GM21515 (cell line): ENCODE measurements around the gene MAML1.
"Not testable (repeated sequence)": the region's sequence is repeated elsewhere in the genome, so short reads cannot be mapped to it uniquely, and the experiment has no call there.

Experiments
- ATAC-seq: cut with Tn5 transposase; IDR thresholded peaks from one replicate; pipeline ENCODE4 v1.9.1; 2021; ENCODE audit not compliant: unreplicated experiment

The MAML1 gene

DNA sequence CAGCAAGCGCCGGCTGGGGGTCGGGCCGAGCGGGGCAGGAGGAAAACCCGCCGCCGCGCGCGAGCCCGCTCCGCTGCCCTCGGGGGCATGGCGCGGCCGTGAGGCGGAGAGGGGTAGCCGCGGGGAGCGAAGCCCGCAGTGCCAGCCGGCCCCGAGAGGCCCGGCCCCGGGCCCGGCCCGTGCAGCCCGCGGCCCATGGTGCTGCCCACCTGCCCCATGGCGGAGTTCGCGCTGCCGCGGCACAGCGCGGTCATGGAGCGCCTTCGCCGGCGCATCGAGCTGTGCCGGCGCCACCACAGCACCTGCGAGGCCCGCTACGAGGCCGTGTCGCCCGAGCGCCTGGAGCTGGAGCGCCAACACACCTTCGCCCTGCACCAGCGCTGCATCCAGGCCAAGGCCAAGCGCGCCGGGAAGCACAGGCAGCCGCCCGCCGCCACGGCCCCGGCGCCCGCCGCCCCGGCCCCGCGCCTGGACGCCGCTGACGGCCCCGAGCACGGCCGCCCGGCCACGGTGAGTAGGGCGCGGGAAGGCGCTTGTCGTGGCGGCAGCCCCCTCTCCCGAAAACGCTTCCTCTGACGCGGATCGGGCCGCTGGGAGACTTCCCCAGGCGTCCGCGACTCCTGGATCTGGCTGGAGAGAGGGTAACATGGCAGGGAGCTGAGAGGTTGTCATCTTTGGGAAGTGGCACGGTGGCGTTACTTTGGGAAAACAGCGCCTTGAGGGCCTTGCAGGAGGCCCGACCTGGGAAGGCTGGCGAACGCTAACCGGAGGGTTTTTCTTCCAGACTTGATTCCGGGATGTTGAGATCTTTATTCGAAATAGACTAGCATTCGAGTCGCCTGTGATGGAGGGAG, 523 bp downstream of the MAML1 start:
- ATAC-seq: peak; percentile 24

DNA sequence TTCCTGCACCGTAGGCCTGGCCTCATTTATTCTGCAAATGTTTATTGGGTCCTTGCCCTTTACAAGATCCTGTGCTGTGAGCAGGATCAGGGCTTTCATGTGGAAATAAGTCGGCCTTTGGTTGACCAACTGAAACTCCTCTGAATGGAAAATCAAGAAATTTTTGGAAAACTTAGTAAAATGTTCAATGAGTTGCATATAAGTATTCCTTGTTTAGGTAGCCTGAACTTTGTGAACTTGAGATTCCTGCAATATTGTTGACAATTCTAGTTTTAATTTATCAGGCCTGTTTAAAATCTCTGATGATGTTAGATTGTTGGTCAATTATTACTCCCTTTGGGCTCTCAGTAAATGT, 1.1 kb downstream of the MAML1 start:
- ATAC-seq: no peak

DNA sequence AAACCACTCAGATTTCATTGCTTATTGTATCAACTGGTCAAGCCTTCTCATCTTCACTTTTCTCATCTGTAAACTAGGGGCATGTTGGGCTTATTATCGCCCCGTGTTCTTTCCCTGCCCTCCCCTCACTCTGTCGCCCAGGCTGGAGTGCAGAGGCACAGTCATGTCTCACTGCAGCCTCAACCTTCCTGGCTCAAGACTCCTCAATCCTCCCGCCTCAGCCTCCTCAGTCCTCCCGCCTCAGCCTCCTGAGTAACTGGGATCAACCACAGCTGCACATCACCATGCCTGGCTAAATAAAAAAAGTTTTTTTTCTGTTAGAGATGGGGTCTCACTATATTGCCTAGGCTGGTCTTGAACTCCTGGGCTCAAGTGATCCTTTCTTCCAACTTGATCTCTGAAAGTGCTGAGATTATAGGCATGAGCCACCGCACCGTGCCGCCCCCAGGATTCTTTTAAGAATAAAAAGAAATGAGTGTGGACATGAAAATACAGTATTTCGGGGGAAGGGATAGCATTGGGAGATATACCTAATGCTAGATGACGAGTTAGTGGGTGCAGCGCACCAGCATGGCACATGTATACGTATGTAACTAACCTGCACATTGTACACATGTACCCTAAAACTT, 2.0 kb downstream of the MAML1 start:
- ATAC-seq: no peak

DNA sequence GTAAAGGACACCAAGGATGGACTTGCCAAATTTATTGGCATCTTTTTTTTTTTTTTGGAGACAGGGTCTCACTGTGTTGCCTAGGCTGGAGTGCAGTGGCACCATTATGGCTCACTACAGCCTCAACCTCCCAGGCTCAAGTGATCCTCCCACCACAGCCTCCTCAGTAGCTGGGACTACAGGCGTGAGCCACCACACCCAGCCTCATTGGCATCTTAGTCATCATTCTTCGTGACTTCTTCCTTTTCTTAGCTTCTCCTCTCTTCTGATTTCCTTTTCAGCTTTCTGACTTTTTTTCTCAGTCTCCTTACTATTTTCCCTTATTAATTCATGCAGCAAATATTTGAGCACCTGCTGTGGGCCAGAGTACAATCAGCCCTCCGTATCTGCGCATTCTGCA, 6.1 kb downstream of the MAML1 start:
- ATAC-seq: no peak

DNA sequence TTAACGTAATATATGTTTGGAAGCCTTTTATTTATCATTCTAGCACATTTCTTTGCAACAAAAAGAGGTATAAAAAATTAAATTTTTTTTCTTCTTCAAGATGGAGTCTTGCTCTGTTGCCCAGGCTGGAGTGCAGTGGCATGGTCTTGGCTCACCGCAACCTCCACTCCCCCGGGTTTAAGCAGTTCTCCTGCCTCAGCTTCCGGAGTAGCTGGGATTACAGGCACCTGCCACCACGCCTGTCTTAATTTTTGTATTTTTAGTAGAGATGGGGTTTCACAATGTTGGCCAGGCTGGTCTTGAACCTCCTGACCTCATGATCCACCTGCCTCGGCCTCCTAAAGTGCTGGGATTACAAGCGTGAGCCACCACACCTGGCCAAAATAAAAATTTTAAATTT, 11.5 kb downstream of the MAML1 start:
- ATAC-seq: not testable (repeated sequence)

DNA sequence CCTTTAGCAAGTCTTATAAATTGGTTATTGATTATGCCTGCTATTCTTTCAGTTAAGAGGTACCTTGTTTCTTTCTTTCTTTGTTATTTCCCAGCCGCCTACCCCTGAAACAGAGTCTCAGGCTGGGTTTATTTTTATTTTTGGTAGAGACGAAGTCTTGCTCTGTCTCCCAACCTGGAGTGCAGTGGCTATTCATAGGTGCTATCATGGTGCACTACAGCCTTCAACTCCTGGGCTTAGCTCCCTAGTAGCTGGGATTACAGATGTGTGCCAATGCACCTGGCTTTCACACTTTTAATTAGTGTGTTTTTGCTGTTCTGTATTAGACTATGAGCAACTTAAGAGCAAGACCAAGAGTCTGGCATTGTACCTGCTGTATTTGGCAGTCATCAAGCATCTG, 14.2 kb downstream of the MAML1 start:
- ATAC-seq: no peak

DNA sequence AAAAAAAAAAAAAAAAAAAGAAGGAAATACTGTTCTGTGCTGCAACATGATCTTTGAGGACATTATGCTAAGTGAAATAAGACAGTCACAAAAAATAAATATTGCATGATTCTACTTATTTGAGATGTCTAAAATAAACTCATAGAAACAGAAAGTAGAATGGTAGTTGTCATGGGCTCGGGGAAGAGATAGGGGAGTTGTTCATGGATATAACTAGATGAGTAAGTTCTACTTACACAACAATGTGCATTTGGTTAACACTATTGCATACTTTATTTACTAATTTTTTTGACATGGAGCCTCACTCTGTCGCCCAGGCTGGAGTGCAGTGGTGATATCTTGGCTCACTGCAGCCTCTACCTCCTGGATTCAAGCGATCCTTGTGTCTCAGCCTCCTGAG, 15.2 kb downstream of the MAML1 start:
- no peak for ATAC-seq

DNA sequence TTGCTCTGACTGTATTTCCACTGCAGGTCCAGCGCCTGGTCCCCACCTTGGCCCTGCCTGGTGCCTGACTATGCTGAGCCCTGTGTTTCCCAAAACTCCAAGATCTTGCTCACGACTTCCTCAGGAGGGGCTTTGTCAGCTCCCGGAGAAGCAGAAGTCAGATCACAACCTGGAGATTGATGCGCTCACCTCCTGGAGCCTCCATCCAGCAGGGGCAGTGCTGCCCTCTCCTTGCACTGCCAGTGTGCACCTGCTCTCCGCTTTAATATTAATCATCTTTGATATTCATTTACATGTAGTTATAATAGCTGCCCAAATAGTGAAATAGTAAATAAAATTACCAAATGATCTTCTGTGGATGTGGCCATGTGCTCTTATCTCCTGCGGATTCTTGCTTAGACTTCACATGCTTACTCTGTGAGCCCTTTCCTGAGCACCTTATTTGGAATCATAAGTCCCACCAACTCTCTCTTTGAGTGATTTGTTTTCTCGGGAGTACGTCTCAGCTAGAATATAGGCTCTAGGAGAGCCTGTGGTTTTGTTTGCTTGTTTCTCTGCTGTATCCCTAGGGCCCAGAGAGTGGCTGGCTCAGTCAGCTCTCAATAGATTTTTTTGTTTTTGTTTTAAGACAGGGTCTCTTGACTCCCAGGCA, 17.4 kb downstream of the MAML1 start:
- no peak for ATAC-seq

DNA sequence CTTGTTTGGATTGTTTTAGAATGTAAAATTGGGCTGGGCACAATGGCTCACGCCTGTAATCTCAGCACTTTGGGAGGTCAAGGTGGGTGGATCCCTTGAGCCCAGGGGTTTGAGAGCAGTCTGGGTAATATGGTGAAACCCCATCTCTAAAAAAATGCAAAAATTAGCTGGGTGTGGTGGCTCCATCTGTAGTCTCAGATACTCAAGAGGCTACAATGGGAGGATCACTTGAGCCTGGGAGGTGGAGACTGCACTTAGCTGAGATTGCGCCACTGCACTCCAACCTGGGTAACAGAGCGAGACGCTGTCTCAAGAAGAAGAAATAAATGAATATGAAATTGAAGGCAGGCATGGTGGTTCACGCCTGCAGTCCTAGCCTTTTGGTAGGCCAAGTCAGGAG, 21.3 kb downstream of the MAML1 start:
- no peak for ATAC-seq

DNA sequence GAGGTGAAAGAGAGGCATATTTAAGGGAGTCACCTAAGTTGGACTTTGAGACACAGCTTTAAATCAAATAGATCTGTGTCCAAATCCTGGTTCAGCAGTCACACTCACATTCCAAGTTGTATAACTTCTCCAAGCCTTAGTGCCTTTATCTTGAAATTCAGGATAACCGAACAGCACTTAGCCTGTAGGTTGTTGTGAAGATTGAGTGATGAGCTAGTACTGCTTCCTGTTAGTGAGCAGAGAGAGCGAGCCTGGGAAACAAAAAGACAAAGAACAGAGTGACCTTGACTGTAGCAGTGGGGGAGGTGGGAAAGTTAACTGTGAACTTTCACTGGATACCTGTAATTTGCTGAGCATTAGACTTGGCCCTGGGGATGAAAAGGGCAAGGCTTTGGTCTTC, 22.4 kb downstream of the MAML1 start:
- ATAC-seq: no peak

DNA sequence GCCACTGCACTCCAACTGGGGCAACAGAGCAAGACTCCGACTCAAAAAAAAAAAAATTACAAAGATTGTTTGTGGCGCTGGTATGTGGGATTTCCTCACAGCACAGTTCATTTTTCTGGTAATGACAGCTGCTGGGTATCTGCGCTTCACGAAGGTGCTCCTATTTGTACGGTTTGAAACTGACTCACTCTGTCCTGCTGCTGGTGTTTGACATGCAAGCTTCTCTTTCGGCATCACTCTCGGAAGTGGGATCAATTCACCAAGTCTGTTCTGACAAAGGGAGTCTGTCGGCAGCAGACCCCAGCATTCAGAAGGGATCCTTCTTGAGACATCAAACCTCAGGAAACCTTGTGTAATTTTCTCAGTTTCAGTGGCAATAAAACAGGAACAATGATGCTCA, 26.3 kb downstream of the MAML1 start:
- ATAC-seq: no peak

DNA sequence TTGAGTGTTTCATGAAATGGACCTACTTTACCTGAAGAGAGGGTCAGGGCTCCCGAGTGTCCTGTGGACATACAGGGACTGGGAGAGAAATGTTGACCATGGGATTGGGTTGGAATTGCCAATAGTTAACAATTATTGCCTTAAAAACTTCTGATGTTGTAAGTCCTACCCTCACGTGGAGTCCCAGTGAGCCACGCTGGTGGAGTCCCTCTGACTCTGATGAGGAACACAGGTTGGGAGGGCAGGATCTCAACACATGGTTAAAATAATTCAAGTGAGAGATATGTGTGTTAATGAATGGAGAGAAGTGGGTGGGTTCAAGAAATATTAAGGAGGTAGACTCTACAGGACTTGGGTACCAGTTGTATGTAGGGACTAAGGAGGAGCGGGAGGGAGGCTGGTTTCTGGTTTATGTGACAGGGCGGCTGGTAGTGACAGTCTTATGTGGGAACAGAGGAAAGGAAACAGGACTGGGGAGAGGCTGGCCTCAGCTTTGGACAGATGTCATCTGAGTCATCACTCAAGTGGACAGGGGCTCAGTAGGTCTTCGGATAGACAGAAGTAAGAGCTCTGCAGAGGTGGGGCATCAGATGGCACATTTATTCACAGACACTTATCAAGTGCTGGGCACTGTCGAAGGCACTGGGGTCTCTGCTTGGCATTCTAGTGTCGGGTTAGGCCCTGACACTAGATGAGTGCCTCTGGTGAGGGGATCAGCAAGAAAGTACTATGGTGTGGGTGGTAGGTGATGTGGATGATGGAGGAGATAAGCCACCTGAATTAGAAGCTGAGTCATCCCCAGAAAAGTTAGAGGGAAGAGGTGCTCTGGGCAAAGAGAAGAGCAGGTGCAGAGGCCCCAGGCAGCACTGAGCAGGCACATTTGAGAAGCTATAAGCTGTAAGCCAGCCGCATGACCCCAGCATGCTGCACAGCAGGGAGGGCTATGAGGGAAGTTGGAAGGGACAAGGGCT, 27.2 kb downstream of the MAML1 start:
- ATAC-seq: peak; percentile 58

DNA sequence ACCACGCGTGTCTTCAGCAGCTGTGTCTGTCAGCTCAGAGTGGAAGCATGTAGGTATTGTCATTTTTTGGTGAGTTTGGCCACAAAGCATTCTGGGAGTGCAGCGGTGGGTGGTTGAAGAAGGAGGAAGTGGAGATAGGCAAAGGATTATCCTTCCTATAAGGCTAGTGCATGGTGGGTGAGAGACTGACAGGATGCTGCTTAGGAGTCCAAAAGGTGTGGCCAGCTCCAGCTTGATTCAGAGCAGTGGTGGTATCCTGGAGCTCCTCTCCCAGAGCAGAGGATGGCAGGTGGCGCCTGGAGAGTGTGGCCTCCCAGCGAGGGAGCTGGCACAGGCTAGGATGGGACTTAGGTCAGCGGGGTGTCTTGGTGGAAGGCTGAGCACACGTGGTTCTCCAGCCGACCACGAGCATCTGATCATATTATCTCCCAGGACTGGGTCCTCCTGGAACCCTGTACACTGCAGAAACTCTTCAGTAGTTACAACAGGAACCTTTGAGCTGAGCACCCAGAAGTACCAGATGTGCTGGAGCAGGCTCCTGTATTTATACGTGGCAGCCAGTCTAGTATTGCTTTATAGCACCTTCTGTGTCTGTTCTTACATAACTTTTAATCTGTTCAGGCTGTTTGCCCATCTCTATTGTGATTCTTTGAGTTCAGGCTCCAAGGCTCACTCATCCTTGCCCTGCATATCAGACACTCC, 29.6 kb downstream of the MAML1 start:
- no peak for ATAC-seq

DNA sequence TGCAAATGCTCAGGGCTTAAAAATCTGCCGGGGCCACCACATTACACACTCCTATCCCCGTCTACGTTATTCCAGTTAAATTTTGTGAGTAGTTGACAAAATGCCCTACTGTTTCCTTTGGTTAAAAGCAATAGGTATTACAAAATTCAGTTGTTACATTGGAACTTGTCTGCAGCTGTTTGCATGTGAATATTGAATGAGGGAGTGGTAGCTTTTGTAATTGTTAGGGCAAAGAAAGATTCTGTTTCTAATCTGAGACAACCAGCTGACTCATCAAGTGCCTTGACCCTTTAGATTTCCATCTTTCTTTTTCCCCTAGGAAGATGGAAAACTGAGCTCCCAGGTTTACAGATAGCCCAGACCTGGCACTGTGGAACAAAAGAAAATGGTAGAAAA, 30.2 kb downstream of the MAML1 start:
- ATAC-seq: no peak

DNA sequence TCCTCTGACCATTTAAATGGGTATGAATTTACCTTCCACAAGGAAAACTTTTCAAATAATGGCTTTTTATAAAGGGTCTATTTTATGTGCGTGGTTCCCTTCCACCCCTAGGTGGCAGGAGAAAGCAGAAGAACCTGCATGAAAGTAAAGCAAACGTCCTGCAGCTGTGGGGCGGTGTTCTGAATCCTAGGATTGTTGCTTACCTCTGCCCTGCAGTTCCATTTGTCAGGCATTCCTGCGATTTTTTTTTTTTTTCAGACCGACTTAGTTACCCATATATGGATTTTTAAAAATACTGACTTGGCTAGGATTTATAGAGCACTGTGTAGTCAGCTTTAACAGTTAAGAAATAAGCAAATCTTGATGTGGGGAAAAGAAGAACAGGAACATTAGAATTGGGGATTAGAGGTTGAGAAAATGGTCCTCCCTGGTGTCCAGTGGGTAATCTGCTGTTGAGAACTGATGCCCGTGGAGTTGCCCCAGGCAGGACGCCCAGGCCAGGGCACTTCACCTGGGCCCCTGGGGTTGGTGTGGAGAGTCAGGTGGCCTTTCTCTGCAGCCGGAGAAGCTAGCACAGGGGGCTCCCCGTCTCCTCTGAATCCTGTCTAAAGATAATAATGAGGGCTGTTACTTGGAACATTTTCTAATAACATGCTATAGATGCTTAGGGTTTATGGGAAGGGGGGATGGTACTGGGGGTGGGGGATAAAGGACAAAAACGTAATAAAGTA, 30.8 kb downstream of the MAML1 start:
- ATAC-seq: no peak

DNA sequence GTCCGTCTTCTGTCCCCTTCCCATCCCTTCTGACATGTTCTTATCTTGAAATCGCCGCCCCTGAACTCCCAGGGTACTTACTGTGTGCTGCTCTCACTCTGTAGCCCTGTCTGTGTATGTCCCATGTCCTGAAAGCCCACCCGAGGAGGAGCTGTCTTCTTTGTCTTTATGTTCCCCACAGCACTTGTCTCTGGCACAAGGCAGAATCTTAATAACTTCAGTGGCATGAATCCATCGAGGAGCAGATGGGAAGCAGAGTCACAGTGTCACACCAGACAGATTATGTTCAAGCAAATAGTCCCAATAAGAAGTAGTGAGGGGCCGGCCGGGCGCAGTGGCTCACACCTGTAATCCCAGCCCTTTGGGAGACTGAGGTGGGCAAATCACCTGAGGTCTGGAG, 31.4 kb downstream of the MAML1 start:
- no peak for ATAC-seq

DNA sequence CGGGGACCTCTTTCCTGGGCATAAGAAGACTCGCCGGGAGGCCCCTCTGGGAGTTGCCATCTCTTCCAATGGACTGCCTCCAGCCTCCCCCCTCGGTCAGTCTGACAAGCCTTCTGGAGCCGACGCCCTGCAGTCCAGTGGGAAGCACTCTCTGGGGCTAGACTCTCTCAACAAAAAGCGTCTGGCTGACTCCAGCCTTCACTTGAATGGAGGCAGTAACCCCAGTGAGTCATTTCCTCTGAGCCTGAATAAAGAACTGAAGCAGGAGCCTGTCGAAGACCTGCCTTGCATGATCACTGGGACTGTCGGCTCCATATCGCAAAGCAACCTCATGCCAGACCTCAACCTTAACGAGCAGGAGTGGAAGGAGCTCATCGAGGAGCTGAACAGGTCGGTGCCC, 32.8 kb downstream of the MAML1 start:
- no peak for ATAC-seq

DNA sequence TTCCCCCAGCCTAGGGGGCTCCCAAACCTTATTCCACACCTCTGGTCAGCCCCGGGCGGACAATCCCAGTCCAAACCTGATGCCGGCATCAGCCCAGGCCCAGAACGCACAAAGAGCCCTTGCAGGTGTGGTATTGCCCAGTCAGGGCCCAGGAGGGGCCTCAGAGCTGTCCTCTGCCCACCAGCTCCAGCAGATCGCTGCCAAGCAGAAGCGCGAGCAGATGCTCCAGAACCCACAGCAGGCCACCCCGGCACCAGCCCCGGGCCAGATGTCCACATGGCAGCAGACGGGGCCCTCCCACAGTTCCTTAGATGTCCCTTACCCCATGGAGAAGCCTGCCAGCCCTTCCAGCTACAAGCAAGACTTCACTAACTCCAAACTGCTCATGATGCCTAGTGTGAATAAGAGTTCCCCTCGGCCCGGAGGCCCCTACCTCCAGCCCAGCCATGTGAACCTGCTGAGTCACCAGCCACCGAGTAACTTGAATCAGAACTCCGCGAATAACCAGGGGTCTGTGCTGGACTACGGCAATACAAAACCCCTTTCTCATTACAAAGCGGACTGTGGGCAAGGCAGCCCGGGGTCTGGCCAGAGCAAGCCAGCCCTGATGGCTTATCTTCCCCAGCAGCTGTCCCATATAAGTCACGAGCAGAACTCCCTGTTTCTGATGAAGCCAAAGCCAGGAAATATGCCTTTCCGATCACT, 33.6 kb downstream of the MAML1 start:
- ATAC-seq: no peak

DNA sequence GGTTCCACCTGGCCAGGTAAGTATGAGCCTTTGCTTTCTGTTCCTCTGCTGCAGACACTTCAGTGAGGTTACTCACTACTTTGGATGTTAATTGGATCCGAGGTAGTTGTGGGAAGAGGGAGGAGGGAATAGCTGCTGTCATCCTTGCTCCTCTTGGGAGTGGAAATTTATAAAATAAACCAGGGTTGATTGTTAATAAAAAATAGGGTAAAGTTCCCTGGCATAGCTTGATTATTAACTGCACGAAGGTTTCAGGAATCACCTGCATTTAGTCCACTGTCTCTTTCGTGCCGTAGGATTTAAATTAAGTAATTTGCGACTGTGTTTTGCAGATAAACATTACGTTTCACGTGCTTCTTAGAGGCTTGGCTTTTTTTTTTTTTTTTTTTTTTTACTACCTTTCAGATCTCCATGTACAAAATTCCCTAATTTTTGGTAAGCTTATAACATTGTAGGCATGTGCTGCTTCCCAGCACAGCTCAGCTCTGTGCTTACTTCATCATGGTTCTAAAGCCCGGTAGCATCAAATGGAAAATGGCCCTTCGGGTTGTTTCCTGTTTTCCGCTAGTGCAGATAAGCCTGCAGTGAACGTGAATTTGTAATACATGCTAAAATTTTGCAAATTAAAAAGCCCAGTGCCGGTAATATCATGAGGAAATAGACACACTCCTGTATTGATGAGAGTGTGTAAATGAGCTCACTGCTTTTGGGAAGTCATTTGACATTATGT, 34.3 kb downstream of the MAML1 start:
- ATAC-seq: no peak
